Ecto neural progenitor cell (in vitro differentiated cells): ENCODE data around the gene ZBTB49.

Source experiments
- DNase-seq: peaks from one replicate; pipeline ENCODE4 v3.0.0-alpha.2; 2018; ENCODE audit warnings: low spot score

The ZBTB49 gene

GRCh38 chr4:4356106-4357041, 66.3 kb downstream of the ZBTB49 start:
- no peak for DNase-seq

GRCh38 chr4:4358093-4358854, 68.2 kb downstream of the ZBTB49 start:
- no peak for DNase-seq

- no peak for DNase-seq
These were observed 71.8 kb downstream of the ZBTB49 start for GRCh38 chr4:4361883-4362282.

- no peak for DNase-seq
These were observed 73.1 kb downstream of the ZBTB49 start for GRCh38 chr4:4362991-4363697.

- DNase-seq: no peak
These were observed 74.0 kb downstream of the ZBTB49 start for GRCh38 chr4:4364061-4364460.

- no peak for DNase-seq
These were observed 74.6 kb downstream of the ZBTB49 start for GRCh38 chr4:4364486-4365208.

GRCh38 chr4:4368809-4369580, 78.9 kb downstream of the ZBTB49 start:
- no peak for DNase-seq
